ENCODE results near the gene GALNT9. TPM values are rescaled to one million over a fixed set of nuclear protein-coding genes. Genes with fewer than 3 reads are reported as not detected.

Gene GALNT9
- total and polyA plus RNA-seq, 9 donors = 0.12 to 21.9 (median 1.3) TPM; not detected in 1

GRCh38 chr12:132309596-132310086, 19.7 kb downstream of the GALNT9 start:
- 81 to 88% (median 86%) methylated on average over 21 of the region's 21 CpGs for WGBS, 3 donors
- no peaks in the 10 kb centered on the region for H3K27me3 ChIP-seq

GRCh38 chr12:132308853-132309595, 20.4 kb downstream of the GALNT9 start:
- intact Hi-C loops (cut with DNase I) = no loop called here
- H3K36me3 ChIP-seq = no peaks in the 10 kb centered on the region
- no peak for DNase-seq
- H3K4me1 ChIP-seq (ENCODE audit: insufficient read depth) = no peaks in the 10 kb centered on the region
- H3K27me3 ChIP-seq = no peaks in the 10 kb centered on the region
- 43 to 57% (median 54%) methylated on average over 27 to 31 of the region's 31 CpGs for WGBS, 3 donors
- no peak for TF ChIP-seq EP300 (IDR thresholded peaks at IDR 0.05)
- TF ChIP-seq POLR2A (IDR thresholded peaks at IDR 0.05) = no peak
- TF ChIP-seq, protein P1, sequence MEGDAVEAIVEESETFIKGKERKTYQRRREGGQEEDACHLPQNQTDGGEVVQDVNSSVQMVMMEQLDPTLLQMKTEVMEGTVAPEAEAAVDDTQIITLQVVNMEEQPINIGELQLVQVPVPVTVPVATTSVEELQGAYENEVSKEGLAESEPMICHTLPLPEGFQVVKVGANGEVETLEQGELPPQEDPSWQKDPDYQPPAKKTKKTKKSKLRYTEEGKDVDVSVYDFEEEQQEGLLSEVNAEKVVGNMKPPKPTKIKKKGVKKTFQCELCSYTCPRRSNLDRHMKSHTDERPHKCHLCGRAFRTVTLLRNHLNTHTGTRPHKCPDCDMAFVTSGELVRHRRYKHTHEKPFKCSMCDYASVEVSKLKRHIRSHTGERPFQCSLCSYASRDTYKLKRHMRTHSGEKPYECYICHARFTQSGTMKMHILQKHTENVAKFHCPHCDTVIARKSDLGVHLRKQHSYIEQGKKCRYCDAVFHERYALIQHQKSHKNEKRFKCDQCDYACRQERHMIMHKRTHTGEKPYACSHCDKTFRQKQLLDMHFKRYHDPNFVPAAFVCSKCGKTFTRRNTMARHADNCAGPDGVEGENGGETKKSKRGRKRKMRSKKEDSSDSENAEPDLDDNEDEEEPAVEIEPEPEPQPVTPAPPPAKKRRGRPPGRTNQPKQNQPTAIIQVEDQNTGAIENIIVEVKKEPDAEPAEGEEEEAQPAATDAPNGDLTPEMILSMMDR (IDR thresholded peaks at IDR 0.05) = no peak
- H3K27ac ChIP-seq = no peak overlapping the region
- peaks cover 0 to 10% of the 10 kb centered on the region in 2 donors for H3K9me3 ChIP-seq
- no peak overlapping the region for H3K4me3 ChIP-seq

More at GRCh38 chr12:132309596-132310086, 19.7 kb downstream of the GALNT9 start:
- Histone ChIP-seq H3K36me3 (no peaks in the 10 kb centered on the region), H3K27ac (no peak overlapping the region), H3K4me1 (ENCODE audit: insufficient read depth) (no peaks in the 10 kb centered on the region), H3K9me3 (peaks cover 0 to 10% of the 10 kb centered on the region in 2 donors), H3K4me3 (no peak overlapping the region)
- DNase-seq = no peak
- TF ChIP-seq EP300 (IDR thresholded peaks at IDR 0.05) = no peak
- no peak for TF ChIP-seq POLR2A (IDR thresholded peaks at IDR 0.05)
- TF ChIP-seq, protein P1 (IDR thresholded peaks at IDR 0.05) = no peak
- intact Hi-C loops (cut with DNase I) = no loop called here

- 49 to 59% (median 58%) methylated on average over 31 to 32 of the region's 32 CpGs for WGBS, 3 donors
- Histone ChIP-seq H3K36me3 (no peaks in the 10 kb centered on the region), H3K27ac (no peak overlapping the region), H3K4me1 (ENCODE audit: insufficient read depth) (no peaks in the 10 kb centered on the region), H3K9me3 (peaks cover 0 to 10% of the 10 kb centered on the region in 2 donors), H3K4me3 (no peak overlapping the region), H3K27me3 (no peaks in the 10 kb centered on the region)
- intact Hi-C loops (cut with DNase I) = no loop called here
- DNase-seq = peak in 1 of 5 donors; percentile 21
- TF ChIP-seq EP300 (IDR thresholded peaks at IDR 0.05) = no peak
- TF ChIP-seq POLR2A (IDR thresholded peaks at IDR 0.05) = no peak
- TF ChIP-seq, protein P1 (IDR thresholded peaks at IDR 0.05) = no peak
Measured at GRCh38 chr12:132307976-132308852, 21.2 kb downstream of the GALNT9 start.

GRCh38 chr12:132306885-132307191, 22.6 kb downstream of the GALNT9 start:
- no peak for DNase-seq
- H3K27me3 ChIP-seq = no peaks in the 10 kb centered on the region
- H3K36me3 ChIP-seq = no peaks in the 10 kb centered on the region
- no peak overlapping the region for H3K27ac ChIP-seq
- intact Hi-C loops (cut with DNase I) = no loop called here
- WGBS, 3 donors = 69 to 72% (median 70%) methylated on average over 10 of the region's 10 CpGs
- H3K4me3 ChIP-seq = no peak overlapping the region
- H3K9me3 ChIP-seq = peaks cover 0 to 10% of the 10 kb centered on the region in 2 donors
- no peak for TF ChIP-seq POLR2A (IDR thresholded peaks at IDR 0.05)
- TF ChIP-seq EP300 (IDR thresholded peaks at IDR 0.05) = no peak
- TF ChIP-seq, protein P1 (IDR thresholded peaks at IDR 0.05) = no peak
- no peaks in the 10 kb centered on the region for H3K4me1 ChIP-seq (ENCODE audit: insufficient read depth)

Measured in ovary (tissue), 9 donors.